Sigmoid colon (tissue), 4 donors: ENCODE results near the gene TNFAIP1.

ENCODE experiments used
- POLR2A ChIP-seq, 2 donors: fragments of 450-650 bp; IDR thresholded peaks; one replicate each; pipeline ENCODE4 v1.6.1; 2016; ENCODE audit warnings: antibody characterized with exemption in 2 of 2, mild to moderate bottlenecking in 2 of 2, moderate library complexity in 2 of 2
- POLR2AphosphoS5 ChIP-seq, 4 donors: sonication (generic); formaldehyde crosslinking; IDR thresholded peaks; one replicate each; pipeline ENCODE4 v1.6.1; 2017; ENCODE audit warnings: antibody characterized with exemption in 4 of 4

- TF ChIP-seq POLR2A (IDR thresholded peaks at IDR 0.05), result no peak
- no peak for TF ChIP-seq POLR2AphosphoS5 (IDR thresholded peaks at IDR 0.05)
Measured at GRCh38 chr17:28379814-28380801, 44.5 kb downstream of the TNFAIP1 start.
